GM12801 (cell line): ENCODE measurements around the gene MBLAC1.

Experiments used
- TF ChIP-seq, protein P1 (sequence below): IDR thresholded peaks from one replicate; pipeline ENCODE4 v1.5.1; 2011; ENCODE audit warnings: control low read depth; ENCODE audit not compliant: insufficient read length; ENCODE audit errors: extremely low read depth

Gene MBLAC1

GRCh38 chr7:100093054-100093453 is 33.7 kb upstream of the MBLAC1 start:
- TF ChIP-seq, protein P1, sequence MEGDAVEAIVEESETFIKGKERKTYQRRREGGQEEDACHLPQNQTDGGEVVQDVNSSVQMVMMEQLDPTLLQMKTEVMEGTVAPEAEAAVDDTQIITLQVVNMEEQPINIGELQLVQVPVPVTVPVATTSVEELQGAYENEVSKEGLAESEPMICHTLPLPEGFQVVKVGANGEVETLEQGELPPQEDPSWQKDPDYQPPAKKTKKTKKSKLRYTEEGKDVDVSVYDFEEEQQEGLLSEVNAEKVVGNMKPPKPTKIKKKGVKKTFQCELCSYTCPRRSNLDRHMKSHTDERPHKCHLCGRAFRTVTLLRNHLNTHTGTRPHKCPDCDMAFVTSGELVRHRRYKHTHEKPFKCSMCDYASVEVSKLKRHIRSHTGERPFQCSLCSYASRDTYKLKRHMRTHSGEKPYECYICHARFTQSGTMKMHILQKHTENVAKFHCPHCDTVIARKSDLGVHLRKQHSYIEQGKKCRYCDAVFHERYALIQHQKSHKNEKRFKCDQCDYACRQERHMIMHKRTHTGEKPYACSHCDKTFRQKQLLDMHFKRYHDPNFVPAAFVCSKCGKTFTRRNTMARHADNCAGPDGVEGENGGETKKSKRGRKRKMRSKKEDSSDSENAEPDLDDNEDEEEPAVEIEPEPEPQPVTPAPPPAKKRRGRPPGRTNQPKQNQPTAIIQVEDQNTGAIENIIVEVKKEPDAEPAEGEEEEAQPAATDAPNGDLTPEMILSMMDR: no peak

- TF ChIP-seq, protein P1: no peak
These were observed 33.3 kb upstream of the MBLAC1 start for GRCh38 chr7:100093498-100093897.

GRCh38 chr7:100093925-100094486 is 32.8 kb upstream of the MBLAC1 start:
- TF ChIP-seq, protein P1: no peak

DNA sequence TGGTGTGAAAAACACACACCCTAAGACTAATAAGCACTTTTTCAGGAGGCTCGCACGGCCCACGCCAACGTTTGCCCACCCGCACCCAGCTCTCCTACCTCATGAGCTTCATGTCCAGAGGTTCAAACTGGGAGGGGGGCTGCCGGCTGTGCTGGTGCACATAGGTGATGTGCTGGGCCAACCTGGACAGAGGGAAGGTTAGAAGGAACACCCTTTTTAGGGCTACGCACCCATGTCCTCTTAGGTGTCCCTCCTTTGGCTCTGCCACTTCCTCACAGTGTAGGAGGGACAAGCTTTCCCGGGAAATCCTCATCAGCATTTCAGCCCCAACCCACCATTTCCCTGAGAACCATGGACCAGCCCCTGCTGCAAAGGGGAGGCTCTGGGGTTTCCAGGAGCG is 31.5 kb upstream of the MBLAC1 start:
- TF ChIP-seq, protein P1: no peak

DNA sequence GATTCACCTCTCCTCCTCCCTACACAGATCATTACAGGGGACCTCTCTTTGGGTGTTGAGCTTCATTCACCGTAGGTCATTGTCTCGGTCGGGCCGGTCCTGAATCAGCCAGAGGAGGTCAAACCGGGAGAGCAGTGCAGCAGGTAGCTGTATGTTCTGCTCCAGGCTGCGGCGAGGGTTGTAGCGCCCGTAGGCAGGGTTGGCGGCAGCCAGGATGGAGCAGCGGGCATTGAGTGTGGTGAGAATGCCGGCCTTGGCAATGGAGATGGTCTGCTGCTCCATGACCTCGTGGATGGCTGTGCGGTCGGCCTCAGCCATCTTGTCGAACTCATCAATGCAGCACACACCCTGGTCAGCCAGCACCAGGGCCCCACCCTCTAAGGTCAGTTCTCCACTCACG is 31.1 kb upstream of the MBLAC1 start:
- TF ChIP-seq, protein P1: no peak

- TF ChIP-seq, protein P1: no peak
These were observed 27.9 kb upstream of the MBLAC1 start for GRCh38 chr7:100098913-100099312.

DNA sequence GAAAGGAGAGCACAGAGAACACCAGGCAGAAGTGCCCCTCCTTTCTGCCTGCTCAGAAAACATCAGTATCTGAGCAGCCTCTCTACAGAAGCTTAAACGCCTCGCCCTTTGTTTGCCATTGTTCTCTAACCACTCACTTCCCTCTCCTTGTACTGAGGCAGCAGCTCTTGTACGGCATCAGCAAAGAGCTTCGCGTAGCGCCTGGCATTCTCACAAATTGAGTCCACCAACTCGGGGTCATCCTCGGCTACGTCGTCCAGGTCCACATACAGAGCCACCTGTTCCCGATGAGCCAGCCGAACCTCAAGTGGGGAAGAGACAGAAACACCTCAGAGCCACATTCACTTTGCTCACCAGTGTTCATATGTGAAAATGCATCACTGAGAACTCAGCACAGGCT is 27.3 kb upstream of the MBLAC1 start:
- TF ChIP-seq, protein P1: no peak

DNA sequence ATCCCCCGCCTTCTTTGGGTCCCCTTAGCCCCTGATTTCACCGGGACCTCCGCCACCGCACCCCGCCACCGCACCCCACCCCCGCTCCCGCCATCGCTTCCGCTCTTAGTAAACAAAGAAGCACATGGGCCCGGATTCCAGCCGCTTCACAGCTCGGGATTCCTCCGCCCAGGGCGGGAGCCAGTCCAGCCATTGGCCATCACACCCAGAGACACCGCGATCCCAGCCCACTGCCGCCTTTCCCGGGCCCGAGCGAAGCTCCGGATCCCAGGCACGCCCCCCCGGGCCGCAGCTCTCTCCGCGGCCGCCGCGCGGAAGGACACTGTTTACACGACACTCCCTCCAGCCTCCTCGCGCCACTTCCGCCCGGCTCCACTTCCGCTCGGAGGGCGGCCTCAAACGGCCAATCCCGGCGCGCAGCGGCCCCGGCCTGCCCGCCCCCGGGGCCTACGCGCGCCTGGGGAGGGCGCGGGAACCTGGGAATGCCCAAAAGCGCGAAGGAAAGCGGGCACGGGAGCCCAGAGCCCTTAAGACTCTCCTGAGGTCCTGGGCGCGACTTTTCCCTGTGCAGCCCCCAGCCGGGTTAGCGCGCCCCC is 26.2 kb upstream of the MBLAC1 start:
- TF ChIP-seq, protein P1: no peak
